ENCODE results near the gene DNAH6. TPM values are rescaled to one million over a fixed set of nuclear protein-coding genes. Genes with fewer than 3 reads are reported as not detected.

DNAH6 gene
- total RNA-seq, result under 0.01 and 0.17 TPM in 2 replicates

DNA sequence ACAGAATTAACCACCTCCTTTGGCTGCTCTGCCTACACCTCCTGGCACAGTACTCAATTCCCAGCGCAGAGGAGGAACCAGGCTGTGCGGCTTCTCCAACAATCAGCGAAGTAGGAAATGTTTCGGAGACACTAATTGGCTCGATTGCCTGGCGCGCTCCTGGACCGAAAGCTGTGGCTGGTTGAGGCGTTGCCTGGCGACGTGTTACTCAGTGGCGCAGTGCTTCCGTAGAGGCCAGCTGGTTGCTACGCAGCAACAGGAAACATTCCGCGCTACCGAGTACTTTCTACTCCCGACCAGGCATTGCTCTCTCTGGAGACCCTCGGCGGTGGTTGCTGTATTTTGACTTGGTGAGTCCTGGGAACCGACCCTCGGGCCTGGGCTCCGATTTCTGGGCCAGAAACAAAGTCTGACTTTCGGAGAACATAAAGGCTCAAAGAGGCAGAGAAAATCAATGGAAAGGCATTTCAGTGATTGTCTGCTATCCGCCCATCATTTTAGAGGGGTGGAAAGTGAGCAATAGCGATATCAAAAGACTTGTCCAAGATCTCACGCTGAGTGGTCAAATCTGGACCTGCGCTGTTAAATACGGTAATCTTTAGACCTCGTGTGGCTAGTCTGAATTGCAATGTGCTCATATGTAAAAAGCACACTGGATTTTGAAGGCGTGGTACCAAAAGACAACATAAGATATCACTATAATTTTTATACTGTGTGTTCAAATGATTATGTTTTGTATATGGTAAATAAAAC lies at the start of gene DNAH6:
TSS of gene DNAH6 (plus strand) at position 265 of the 753 bp plus-strand sequence. CDS start 1,329 bp downstream, outside the sequence.

Other genes with a start within 250 kb of the DNAH6 start
- gene SUCLG1, start 57.2 kb upstream of the DNAH6 start, total RNA-seq, result 39.6 and 47.1 TPM in 2 replicates